Fibroblast of the conjunctiva (primary cell): ENCODE results near the gene OBSCN.
"Not testable (repeated sequence)": the region's sequence is repeated elsewhere in the genome, so short reads cannot be mapped to it uniquely, and the experiment has no call there.

Experiments
- DNase-seq: peaks from one replicate; pipeline ENCODE4 v3.0.0-alpha.2; 2010; ENCODE audit warnings: low read depth

Gene OBSCN

GRCh38 chr1:228259951-228260350 lies 52.1 kb downstream of the OBSCN start:
- DNase-seq: no peak

GRCh38 chr1:228261706-228262105 lies 53.9 kb downstream of the OBSCN start:
- no peak for DNase-seq

- DNase-seq: no peak
Observed at GRCh38 chr1:228262475-228262874, 54.6 kb downstream of the OBSCN start.

- no peak for DNase-seq
Observed at GRCh38 chr1:228263636-228264035, 55.8 kb downstream of the OBSCN start.

- no peak for DNase-seq
Observed at GRCh38 chr1:228264090-228264829, 56.4 kb downstream of the OBSCN start.

GRCh38 chr1:228265167-228265566 lies 57.3 kb downstream of the OBSCN start:
- peak; percentile 9 for DNase-seq

- no peak for DNase-seq
Observed at GRCh38 chr1:228267962-228268880, 60.4 kb downstream of the OBSCN start.

- DNase-seq: no peak
Observed at GRCh38 chr1:228268881-228269265, 61.0 kb downstream of the OBSCN start.

GRCh38 chr1:228269431-228269830 lies 61.6 kb downstream of the OBSCN start:
- DNase-seq: not testable (repeated sequence)

- no peak for DNase-seq
Observed at GRCh38 chr1:228270032-228270431, 62.2 kb downstream of the OBSCN start.

GRCh38 chr1:228271701-228272251 lies 63.9 kb downstream of the OBSCN start:
- no peak for DNase-seq

GRCh38 chr1:228272331-228272791 lies 64.5 kb downstream of the OBSCN start:
- DNase-seq: no peak

- DNase-seq: no peak
Observed at GRCh38 chr1:228272831-228273571, 65.2 kb downstream of the OBSCN start.

- no peak for DNase-seq
Observed at GRCh38 chr1:228273720-228274451, 66.0 kb downstream of the OBSCN start.

GRCh38 chr1:228274452-228275178 lies 66.8 kb downstream of the OBSCN start:
- no peak for DNase-seq

- no peak for DNase-seq
Observed at GRCh38 chr1:228275179-228275429, 67.3 kb downstream of the OBSCN start.

- DNase-seq: peak; percentile 53
Observed at GRCh38 chr1:228275430-228276173, 67.8 kb downstream of the OBSCN start.

GRCh38 chr1:228276174-228276831 lies 68.5 kb downstream of the OBSCN start:
- no peak for DNase-seq

- DNase-seq: no peak
Observed at GRCh38 chr1:228276901-228277490, 69.2 kb downstream of the OBSCN start.
